PC-3 (cell line): ENCODE results near the gene POMC. TPM values are rescaled to one million over a fixed set of nuclear protein-coding genes. Genes with fewer than 3 reads are reported as not detected.

Source experiments
- ATAC-seq: fragments of 200-7000 bp; cut with Tn5 transposase; 2 replicates; pipeline ENCODE4 v1.9.1; 2020; ENCODE audit warnings: mild to moderate bottlenecking, moderate library complexity
- BruUV-seq: library from RNA; stranded (reverse); fragments of 400-500 nt; replicated peaks from 2 replicates; lab custom pipeline; 2021; lab: Mats Ljungman, UMichigan
- CTCF ChIA-PET: fragments of 300-600 bp; sonication (Branson Sonifier 250); formaldehyde crosslinking; loops from one replicate; lab custom pipeline; 2022; ENCODE audit warnings: antibody characterized with exemption; lab: Charles Lee
- POLR2A ChIA-PET: fragments of 300-600 bp; sonication (Branson Sonifier 250); formaldehyde crosslinking; loops from one replicate; lab custom pipeline; 2022; ENCODE audit warnings: antibody characterized with exemption; ENCODE audit not compliant: unreplicated experiment; lab: Charles Lee
- DNase-seq: peaks from one replicate; pipeline ENCODE4 v3.0.0-alpha.2; 2015
- H2AFZ ChIP-seq: fragments of 300-600 bp; sonication (generic); 2 replicates; pipeline ENCODE4 v1.6.0; 2016; ENCODE audit warnings: antibody characterized with exemption, low read length
- H3F3A ChIP-seq: fragments of 300-600 bp; sonication (generic); one replicate; pipeline ENCODE4 v1.6.0; 2017; ENCODE audit warnings: antibody characterized with exemption, low read length, control low read depth, mild to moderate bottlenecking; ENCODE audit not compliant: unreplicated experiment
- H3K27ac ChIP-seq: fragments of 300-600 bp; sonication (generic); 2 replicates; pipeline ENCODE4 v1.5.1; 2016; ENCODE audit warnings: mild to moderate bottlenecking, low read length
- H3K27me3 ChIP-seq: fragments of 300-600 bp; sonication (generic); 2 replicates; pipeline ENCODE4 v1.6.1; 2016; ENCODE audit warnings: low read length, mixed read lengths
- H3K36me3 ChIP-seq: fragments of 300-600 bp; sonication (generic); 2 replicates; pipeline ENCODE4 v1.6.1; 2016; ENCODE audit warnings: low read depth, mixed run types, low read length, mixed read lengths
- H3K4me1 ChIP-seq: fragments of 300-600 bp; sonication (generic); 2 replicates; pipeline ENCODE4 v1.5.1; 2016; ENCODE audit warnings: low read length; ENCODE audit not compliant: insufficient read depth
- H3K4me2 ChIP-seq: fragments of 300-600 bp; sonication (generic); 2 replicates; pipeline ENCODE4 v1.6.0; 2016; ENCODE audit warnings: low read length
- H3K4me3 ChIP-seq: fragments of 300-600 bp; sonication (generic); 2 replicates; pipeline ENCODE4 v1.5.1; 2016; ENCODE audit warnings: mild to moderate bottlenecking, low read length, mixed read lengths
- H3K79me2 ChIP-seq: fragments of 300-600 bp; sonication (generic); 2 replicates; pipeline ENCODE4 v1.6.1; 2017; ENCODE audit warnings: low read length, mixed read lengths
- H3K9ac ChIP-seq: fragments of 300-600 bp; sonication (generic); 2 replicates; pipeline ENCODE4 v1.6.0; 2016; ENCODE audit warnings: mild to moderate bottlenecking, low read length
- H3K9me2 ChIP-seq: fragments of 300-600 bp; sonication (generic); replicated peaks from 2 replicates; pipeline ENCODE4 v1.6.1; 2016; ENCODE audit warnings: mixed run types, low read length, mixed read lengths
- H3K9me3 ChIP-seq: fragments of 300-600 bp; sonication (generic); 2 replicates; pipeline ENCODE4 v1.6.1; 2016; ENCODE audit warnings: low read length, mixed read lengths
- H4K20me1 ChIP-seq: fragments of 300-600 bp; sonication (generic); 2 replicates; pipeline ENCODE4 v1.6.1; 2016; ENCODE audit warnings: low read length, mixed read lengths
- EZH2 ChIP-seq: fragments of 300-600 bp; sonication (generic); IDR thresholded peaks from one replicate; pipeline ENCODE4 v1.6.1; 2017; ENCODE audit warnings: antibody characterized with exemption, mild to moderate bottlenecking, low read length; ENCODE audit not compliant: unreplicated experiment
- EZH2phosphoT487 ChIP-seq: fragments of 300-600 bp; sonication (generic); IDR thresholded peaks from 2 replicates; pipeline ENCODE4 v1.6.1; 2018; ENCODE audit warnings: mild to moderate bottlenecking, antibody characterized with exemption, low read length, borderline replicate concordance
- intact Hi-C: fragments of 100-400 bp; cut with micrococcal nuclease; formaldehyde crosslinking; loops from 2 replicates; pipeline ENCODE4 v1.9.0; 2023
- total RNA-seq: library from RNA; depleted of rRNA; stranded (reverse); fragments of >200 nt; gene quantifications from 2 replicates; pipeline ENCODE4 v1.2.3, GENCODE V29; 2014
- TF ChIP-seq, protein P1 (sequence below): fragments of 300-600 bp; sonication (generic); conservative IDR thresholded peaks from 2 replicates; pipeline ENCODE4 v1.5.1; 2017; ENCODE audit warnings: antibody characterized with exemption, low read depth, mild to moderate bottlenecking, low read length

Gene POMC
- total RNA-seq, 1 experiment from 2014 or later: not detected

DNA sequence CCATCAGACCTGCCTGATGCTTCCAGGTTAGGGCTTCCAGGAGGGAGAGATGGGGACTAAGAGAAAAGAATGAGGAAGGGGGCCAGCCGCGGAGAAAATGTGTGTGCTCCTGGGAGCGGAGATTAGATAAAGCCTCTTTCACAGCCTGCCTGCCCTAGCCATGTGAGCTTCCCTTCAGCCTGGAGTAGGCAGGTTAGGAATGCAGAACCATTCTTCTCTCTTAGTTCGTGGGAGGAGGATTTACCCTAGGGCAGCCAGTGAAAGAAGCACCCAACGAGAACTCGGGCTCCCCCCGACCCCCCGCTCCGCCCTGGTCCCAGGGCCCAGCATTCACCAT, 36.1 kb downstream of the POMC start:
- no peak for ATAC-seq
- POLR2A ChIA-PET: no interaction called here
- no peaks in the 10 kb centered on the region for H4K20me1 ChIP-seq
- H3K27me3 ChIP-seq: no peaks in the 10 kb centered on the region
- no peaks in the 10 kb centered on the region for H3K36me3 ChIP-seq
- H3K9me3 ChIP-seq: no peaks in the 10 kb centered on the region
- intact Hi-C loops: no loop called here
- no peak overlapping the region for H3K9ac ChIP-seq
- no peaks in the 10 kb centered on the region for H3K9me2 ChIP-seq
- TF ChIP-seq EZH2: no peak
- TF ChIP-seq, protein P1, sequence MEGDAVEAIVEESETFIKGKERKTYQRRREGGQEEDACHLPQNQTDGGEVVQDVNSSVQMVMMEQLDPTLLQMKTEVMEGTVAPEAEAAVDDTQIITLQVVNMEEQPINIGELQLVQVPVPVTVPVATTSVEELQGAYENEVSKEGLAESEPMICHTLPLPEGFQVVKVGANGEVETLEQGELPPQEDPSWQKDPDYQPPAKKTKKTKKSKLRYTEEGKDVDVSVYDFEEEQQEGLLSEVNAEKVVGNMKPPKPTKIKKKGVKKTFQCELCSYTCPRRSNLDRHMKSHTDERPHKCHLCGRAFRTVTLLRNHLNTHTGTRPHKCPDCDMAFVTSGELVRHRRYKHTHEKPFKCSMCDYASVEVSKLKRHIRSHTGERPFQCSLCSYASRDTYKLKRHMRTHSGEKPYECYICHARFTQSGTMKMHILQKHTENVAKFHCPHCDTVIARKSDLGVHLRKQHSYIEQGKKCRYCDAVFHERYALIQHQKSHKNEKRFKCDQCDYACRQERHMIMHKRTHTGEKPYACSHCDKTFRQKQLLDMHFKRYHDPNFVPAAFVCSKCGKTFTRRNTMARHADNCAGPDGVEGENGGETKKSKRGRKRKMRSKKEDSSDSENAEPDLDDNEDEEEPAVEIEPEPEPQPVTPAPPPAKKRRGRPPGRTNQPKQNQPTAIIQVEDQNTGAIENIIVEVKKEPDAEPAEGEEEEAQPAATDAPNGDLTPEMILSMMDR: no peak
- no peak for TF ChIP-seq EZH2phosphoT487
- no peak overlapping the region for H3K4me2 ChIP-seq
- no peak overlapping the region for H3K4me3 ChIP-seq
- BruUV-seq: no TSS peak
- peaks cover 2% of the 10 kb centered on the region; the same call in 1 of the 2 replicates for H3K4me1 ChIP-seq
- no peaks in the 10 kb centered on the region for H3F3A ChIP-seq
- no peak overlapping the region for H3K27ac ChIP-seq
- no peak overlapping the region for H2AFZ ChIP-seq
- CTCF ChIA-PET: no interaction called here
- H3K79me2 ChIP-seq: no peaks in the 10 kb centered on the region
- no peak for DNase-seq

DNA sequence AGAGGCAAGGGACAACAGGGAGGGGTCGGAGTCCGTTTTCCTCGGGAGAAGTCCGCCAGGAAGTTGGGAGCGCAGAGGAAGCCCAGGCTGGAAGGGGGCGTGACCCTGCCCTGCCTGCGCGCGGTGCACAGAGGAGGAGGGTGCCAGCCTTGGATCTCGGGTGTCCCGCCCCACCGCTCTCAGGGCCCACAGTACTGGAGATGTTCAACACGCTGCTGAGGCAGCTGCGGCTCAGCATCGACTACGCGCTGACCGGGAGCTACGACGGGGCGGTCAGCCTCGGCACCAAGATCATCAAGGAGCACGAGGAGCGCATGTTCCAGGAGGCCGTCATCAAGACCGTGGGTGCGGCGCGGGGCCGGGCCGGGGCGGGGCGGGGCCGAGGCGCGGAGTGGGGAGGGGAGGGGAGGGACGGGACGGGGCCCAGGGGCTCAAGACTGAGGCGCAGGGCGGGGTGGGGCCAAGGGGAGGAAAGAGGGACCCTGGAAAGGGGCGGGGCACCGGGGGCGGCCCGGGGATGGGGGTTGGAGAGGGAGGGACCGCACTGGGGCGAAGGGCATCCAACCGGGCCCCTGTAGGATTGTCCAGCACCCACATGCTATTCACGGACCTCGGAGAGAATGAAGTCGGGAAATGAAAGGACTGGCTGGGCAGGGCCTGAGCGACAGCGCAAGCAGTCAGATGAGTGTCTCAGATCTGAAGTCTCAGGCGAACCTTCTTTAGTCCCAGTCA, 36.6 kb downstream of the POMC start:
- H3K9me2 ChIP-seq: no peaks in the 10 kb centered on the region
- ATAC-seq (no peak), DNase-seq (no peak)
- peaks cover 2% of the 10 kb centered on the region; the same call in 1 of the 2 replicates for H3K4me1 ChIP-seq
- no peak overlapping the region for H3K27ac ChIP-seq
- TF ChIP-seq, protein P1: no peak
- no peak for TF ChIP-seq EZH2phosphoT487
- TF ChIP-seq EZH2: no peak
- H3K27me3 ChIP-seq: no peaks in the 10 kb centered on the region
- H3K36me3 ChIP-seq: no peaks in the 10 kb centered on the region
- H4K20me1 ChIP-seq: no peaks in the 10 kb centered on the region
- no peaks in the 10 kb centered on the region for H3F3A ChIP-seq
- ChIA-PET CTCF (no interaction called here), POLR2A (interaction anchor here (0.6 kb wide), 1 partner anchor 304 kb away, joined by 5 read pairs; no protein-coding TSS in a partner anchor)
- H3K9ac ChIP-seq: no peak overlapping the region
- no peaks in the 10 kb centered on the region for H3K9me3 ChIP-seq
- H3K79me2 ChIP-seq: no peaks in the 10 kb centered on the region
- no peak overlapping the region for H3K4me3 ChIP-seq
- H3K4me2 ChIP-seq: no peak overlapping the region
- no TSS peak for BruUV-seq
- intact Hi-C loops: no loop called here
- H2AFZ ChIP-seq: no peak overlapping the region

DNA sequence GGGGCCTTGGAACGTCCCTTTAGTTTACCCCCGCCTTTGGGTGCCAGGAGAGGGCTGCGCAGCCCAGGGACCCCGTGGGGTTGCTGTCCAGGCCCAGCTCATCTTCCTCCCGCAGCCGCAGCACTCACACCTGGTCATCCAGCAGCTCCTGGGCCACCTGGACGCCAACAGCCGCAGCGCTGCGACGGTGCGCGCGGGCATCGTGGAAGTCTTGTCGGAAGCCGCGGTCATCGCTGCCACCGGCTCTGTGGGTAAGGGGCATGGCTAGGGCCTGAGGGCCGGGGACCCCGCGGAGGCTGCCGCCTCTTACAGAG, 37.2 kb downstream of the POMC start:
- POLR2A ChIA-PET: interaction anchor here (0.6 kb wide), 1 partner anchor 304 kb away, joined by 5 read pairs; no protein-coding TSS in a partner anchor
- no peaks in the 10 kb centered on the region for H3K27me3 ChIP-seq
- H3F3A ChIP-seq: no peaks in the 10 kb centered on the region
- H3K4me2 ChIP-seq: no peak overlapping the region
- H3K36me3 ChIP-seq: no peaks in the 10 kb centered on the region
- H3K9me3 ChIP-seq: no peaks in the 10 kb centered on the region
- DNase-seq (no peak), ATAC-seq (no peak)
- no peak overlapping the region for H3K9ac ChIP-seq
- H3K4me3 ChIP-seq: no peak overlapping the region
- BruUV-seq: no TSS peak
- CTCF ChIA-PET: no interaction called here
- no peaks in the 10 kb centered on the region for H3K79me2 ChIP-seq
- TF ChIP-seq EZH2phosphoT487 (no peak), EZH2 (no peak)
- TF ChIP-seq, protein P1: no peak
- H3K4me1 ChIP-seq: peaks cover 2% of the 10 kb centered on the region; the same call in 1 of the 2 replicates
- no peak overlapping the region for H3K27ac ChIP-seq
- H4K20me1 ChIP-seq: no peaks in the 10 kb centered on the region
- intact Hi-C loops: no loop called here
- H3K9me2 ChIP-seq: no peaks in the 10 kb centered on the region
- no peak overlapping the region for H2AFZ ChIP-seq
